Skeletal muscle tissue (tissue), 4 donors: ENCODE data around the gene CRTC1. TPM values are rescaled to one million over a fixed set of nuclear protein-coding genes. Genes with fewer than 3 reads are reported as not detected.
"Not testable (repeated sequence)": the region's sequence is repeated elsewhere in the genome, so short reads cannot be mapped to it uniquely, and the experiment has no call there.

Experiments used
- H3K27ac ChIP-seq: one replicate; pipeline ENCODE4 v1.7.0; 2013; ENCODE audit warnings: mild to moderate bottlenecking, low read depth, low read length, inconsistent platforms
- H3K27me3 ChIP-seq, 3 donors: one replicate each; pipeline ENCODE4 v1.7.0; 2013; ENCODE audit warnings: low read length in 3 of 3; ENCODE audit not compliant: control insufficient read depth in 3 of 3, insufficient read depth in 3 of 3
- H3K36me3 ChIP-seq, 3 donors: one replicate each; pipeline ENCODE4 v1.7.0; 2013; ENCODE audit warnings: low read length in 3 of 3; ENCODE audit not compliant: control insufficient read depth in 3 of 3, insufficient read depth in 3 of 3
- H3K4me1 ChIP-seq, 3 donors: one replicate each; pipeline ENCODE4 v1.7.0; 2013; ENCODE audit warnings: low read length in 3 of 3, mild to moderate bottlenecking in 3 of 3; ENCODE audit not compliant: control insufficient read depth in 3 of 3, insufficient read depth in 3 of 3
- H3K4me3 ChIP-seq, 3 donors: one replicate each; pipeline ENCODE4 v1.7.0; 2013; ENCODE audit warnings: low read length in 3 of 3
- H3K9ac ChIP-seq, 3 donors: one replicate each; pipeline ENCODE4 v1.7.0; 2013; ENCODE audit warnings: low read length in 3 of 3, mild to moderate bottlenecking in 3 of 3, moderate library complexity in 2 of 3, low read depth in 1 of 3
- H3K9me3 ChIP-seq, 3 donors: one replicate each; pipeline ENCODE4 v1.7.0; 2013; ENCODE audit warnings: low read length in 3 of 3; ENCODE audit not compliant: control insufficient read depth in 3 of 3
- total RNA-seq: library from RNA; depleted of rRNA; stranded (reverse); fragments of >200 nt; gene quantifications from one replicate; pipeline ENCODE4 v1.2.3, GENCODE V29; 2014
- donor health status: Osteomylitis.

CRTC1 gene
- total RNA-seq, 1 donor from 2014 or later = 3.1 TPM

DNA sequence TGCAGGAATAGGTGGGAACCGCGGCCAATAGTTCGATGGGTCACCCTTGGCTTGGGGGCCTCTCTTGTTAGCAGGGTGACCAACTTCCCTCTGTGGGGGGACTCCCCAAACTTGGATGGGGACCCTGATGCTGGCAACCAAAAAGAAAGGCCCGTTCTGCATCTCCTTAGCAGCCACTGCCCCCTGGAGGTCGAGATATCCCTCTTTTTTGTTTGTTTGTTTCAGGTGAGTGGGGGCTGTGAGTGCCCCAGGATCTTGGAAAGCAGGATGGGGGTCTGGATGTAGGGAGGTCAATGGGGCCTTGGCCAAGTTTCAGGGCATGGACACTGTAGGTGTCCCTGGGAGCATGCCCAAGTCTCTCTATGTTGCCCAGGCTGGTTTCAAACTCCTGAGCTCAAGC lies 7.7 kb upstream of the CRTC1 start:
- H3K27me3 ChIP-seq = no peaks in the 10 kb centered on the region
- no peak overlapping the region for H3K4me3 ChIP-seq
- peaks cover 47 to 54% (median 48%) of the 10 kb centered on the region in 3 donors for H3K4me1 ChIP-seq
- no peaks in the 10 kb centered on the region for H3K9me3 ChIP-seq
- no peak overlapping the region for H3K27ac ChIP-seq
- no peak overlapping the region for H3K9ac ChIP-seq
- H3K36me3 ChIP-seq = no peaks in the 10 kb centered on the region

DNA sequence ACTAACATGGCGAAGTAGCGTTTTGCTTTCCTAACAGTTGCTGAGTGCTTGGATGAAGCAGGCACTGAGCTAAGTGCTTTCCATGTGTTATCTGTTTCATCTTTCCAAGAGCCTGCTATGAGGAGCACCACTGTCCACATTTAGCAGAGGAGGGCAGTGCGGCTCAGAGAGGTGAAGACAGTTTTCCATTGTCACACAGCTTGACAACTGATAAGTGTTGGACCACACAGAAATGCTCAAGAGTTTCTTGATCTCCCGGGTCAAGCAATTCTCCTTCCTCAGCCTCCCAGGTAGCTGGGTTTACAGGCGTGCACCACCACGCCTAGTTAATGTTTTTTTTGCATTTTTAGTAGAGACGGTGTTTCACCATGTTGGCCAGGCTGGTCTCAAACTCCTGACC lies 6.8 kb upstream of the CRTC1 start:
- Histone ChIP-seq H3K27ac (no peak overlapping the region), H3K4me3 (no peak overlapping the region), H3K9ac (no peak overlapping the region), H3K36me3 (no peaks in the 10 kb centered on the region), H3K27me3 (no peaks in the 10 kb centered on the region), H3K9me3 (no peaks in the 10 kb centered on the region), H3K4me1 (peaks cover 40 to 46% (median 45%) of the 10 kb centered on the region in 3 donors)

DNA sequence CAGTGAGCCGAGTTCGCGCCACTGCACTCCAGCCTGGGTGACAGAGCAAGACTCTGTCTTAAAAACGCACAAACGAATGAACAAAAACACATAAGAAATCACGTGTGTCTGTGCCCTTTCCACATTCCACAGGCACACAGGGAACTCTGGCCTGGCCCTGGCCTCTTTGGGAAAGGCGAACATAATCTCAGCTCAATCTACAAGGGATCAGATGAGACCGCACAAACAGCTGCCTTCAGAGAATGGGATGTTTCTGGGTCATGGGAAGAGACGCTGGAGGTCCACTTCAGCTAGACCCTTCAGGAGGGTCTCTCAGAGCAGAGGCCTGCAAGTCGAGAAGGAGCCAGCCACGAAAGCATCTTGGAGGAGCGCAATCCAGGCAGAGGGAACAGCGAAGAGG lies 6.3 kb upstream of the CRTC1 start:
- Histone ChIP-seq H3K27ac (peak overlapping the region; percentile 78), H3K9me3 (no peaks in the 10 kb centered on the region), H3K27me3 (no peaks in the 10 kb centered on the region), H3K36me3 (no peaks in the 10 kb centered on the region), H3K9ac (peak overlapping the region in 1 of 3 donors; percentile 47), H3K4me1 (peaks cover 35 to 41% (median 41%) of the 10 kb centered on the region in 3 donors), H3K4me3 (no peak overlapping the region)

DNA sequence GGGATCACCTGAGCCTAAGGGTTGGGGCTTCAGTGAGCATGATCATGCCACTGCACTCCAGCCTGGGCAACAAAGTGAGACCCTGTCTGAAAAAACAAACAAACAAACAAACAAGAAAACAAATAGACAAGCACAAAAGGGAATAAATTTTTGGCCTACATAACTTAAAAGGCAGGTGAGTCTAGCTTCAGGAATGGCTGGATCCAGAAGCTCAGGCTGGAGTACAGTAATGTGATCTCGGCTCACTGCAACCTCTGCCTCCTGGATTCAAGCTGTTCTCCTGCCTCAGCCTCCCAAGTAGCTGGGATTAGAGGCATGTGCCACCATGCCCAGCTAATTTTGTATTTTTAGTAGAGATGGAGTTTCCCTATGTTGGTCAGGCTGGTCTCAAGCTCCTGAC lies 3.3 kb upstream of the CRTC1 start:
- not testable (repeated sequence) for H3K27me3 ChIP-seq, H3K9ac ChIP-seq, H3K9me3 ChIP-seq, H3K27ac ChIP-seq, H3K4me3 ChIP-seq, H3K36me3 ChIP-seq
- peaks cover 31 to 41% (median 35%) of the 10 kb centered on the region in 3 donors for H3K4me1 ChIP-seq

DNA sequence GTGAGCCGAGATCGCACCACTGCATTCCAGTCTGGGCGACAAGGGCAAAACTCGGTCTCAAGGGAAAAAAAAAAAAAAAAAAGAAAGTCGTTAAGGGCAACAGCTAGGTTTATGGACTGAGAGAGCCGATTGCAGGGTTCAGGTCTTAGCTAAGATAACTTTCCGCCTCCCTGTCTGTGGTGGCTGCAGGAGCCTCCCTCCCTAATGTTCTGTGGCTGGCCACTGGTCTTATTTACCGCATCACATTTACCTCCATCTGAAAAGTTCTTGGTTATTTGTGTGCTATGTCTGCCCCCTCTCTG lies 722 bp upstream of the CRTC1 start:
- peak overlapping the region; percentile 83 for H3K27ac ChIP-seq
- H3K9ac ChIP-seq = peak overlapping the region; percentile 73 to 88 (median 76)
- no peaks in the 10 kb centered on the region for H3K36me3 ChIP-seq
- no peaks in the 10 kb centered on the region for H3K9me3 ChIP-seq
- peaks cover 25 to 26% (median 25%) of the 10 kb centered on the region in 3 donors for H3K4me1 ChIP-seq
- H3K27me3 ChIP-seq = no peaks in the 10 kb centered on the region
- H3K4me3 ChIP-seq = peak overlapping the region; percentile 60 to 75 (median 74)

DNA sequence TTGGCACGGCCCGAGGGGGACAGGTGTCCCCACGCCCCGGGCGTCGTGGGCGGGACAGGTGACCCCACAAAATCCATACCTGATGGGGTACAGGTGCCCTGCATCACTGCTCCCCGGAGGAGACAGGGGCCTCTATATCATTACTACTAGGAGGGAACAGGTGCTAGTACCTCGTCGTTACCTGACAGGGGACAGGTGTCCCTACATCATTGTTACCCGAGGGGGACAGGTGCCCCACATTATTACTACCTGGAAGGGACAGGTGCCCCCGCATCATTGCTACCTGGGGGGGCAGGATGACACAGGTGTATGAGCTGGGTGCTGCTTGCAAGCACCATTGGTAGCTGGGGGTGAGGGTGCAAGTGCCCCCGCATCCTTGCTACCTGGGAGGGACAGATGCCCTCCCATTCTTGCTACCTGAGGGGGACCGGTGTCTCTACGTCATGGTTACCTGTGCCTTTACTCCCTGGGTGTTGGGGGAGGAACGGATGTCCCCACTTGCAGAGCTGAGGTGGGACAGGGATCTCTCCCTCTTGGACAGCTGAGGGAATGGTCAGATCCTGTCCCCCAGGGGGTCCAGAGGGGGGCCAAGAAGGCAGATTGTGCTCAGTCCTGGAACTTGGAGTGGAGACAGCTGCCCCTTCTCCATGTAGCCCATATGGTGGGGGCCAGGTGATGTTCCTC lies 620 bp downstream of the CRTC1 start:
- peak overlapping the region; percentile 72 to 90 (median 76) for H3K4me3 ChIP-seq
- H3K9me3 ChIP-seq = no peaks in the 10 kb centered on the region
- H3K4me1 ChIP-seq = peaks cover 16% of the 10 kb centered on the region in 3 donors
- peak overlapping the region; percentile 39 to 80 (median 75) for H3K9ac ChIP-seq
- H3K36me3 ChIP-seq = no peaks in the 10 kb centered on the region
- H3K27me3 ChIP-seq = no peaks in the 10 kb centered on the region
- no peak overlapping the region for H3K27ac ChIP-seq

DNA sequence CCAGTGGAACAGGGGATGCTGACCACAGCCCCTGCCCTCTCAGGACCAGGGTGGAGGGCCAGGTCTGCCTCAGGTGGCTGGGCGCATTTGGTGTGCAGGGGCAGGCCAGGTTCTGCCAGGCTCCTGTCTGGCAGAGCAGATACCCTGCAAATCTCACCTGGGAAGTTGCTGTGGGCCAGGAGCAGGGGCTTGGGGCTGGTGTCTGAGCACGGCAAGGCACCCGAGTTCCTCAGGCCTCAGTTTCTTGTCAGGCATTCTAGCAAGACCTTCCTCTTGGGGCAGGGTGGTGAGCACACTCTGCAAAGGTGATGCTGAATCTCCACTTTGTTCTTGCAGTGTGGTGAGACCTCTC lies 1.1 kb downstream of the CRTC1 start:
- no peak overlapping the region for H3K27ac ChIP-seq
- no peaks in the 10 kb centered on the region for H3K27me3 ChIP-seq
- peak overlapping the region in 2 of 3 donors; percentile 39 to 80 for H3K9ac ChIP-seq
- H3K4me1 ChIP-seq = peaks cover 16% of the 10 kb centered on the region in 3 donors
- H3K36me3 ChIP-seq = no peaks in the 10 kb centered on the region
- H3K9me3 ChIP-seq = no peaks in the 10 kb centered on the region
- H3K4me3 ChIP-seq = peak overlapping the region in 1 of 3 donors; percentile 90

DNA sequence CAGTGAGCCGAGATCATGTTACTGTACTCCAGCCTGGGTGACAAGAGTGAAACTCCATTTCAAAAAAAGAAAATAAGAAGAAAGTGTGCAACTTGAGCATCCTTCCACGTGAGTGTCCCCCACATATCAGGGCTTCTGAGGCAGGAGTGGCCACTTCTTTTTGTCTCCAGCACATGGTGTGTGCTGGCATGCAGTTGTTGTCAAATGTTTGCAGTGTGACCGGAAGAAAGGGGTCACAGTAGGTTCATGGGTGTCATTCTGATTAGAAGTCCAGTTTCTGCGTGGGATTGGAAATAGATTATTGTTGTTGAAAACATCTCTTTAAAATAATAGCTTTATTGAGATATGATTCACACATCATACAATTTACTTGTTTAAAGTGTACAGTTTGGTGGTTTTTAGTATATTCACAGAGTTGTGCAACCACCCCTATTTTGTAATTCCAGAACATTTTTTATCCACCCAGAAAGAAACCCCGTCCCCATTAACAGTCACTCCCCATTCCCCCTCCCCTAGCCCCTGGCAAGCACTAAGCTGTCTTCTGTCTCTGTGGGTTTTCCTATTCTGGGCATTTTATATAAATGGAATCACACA lies 2.2 kb downstream of the CRTC1 start:
- no peak overlapping the region for H3K27ac ChIP-seq
- peaks cover 16% of the 10 kb centered on the region in 3 donors for H3K4me1 ChIP-seq

DNA sequence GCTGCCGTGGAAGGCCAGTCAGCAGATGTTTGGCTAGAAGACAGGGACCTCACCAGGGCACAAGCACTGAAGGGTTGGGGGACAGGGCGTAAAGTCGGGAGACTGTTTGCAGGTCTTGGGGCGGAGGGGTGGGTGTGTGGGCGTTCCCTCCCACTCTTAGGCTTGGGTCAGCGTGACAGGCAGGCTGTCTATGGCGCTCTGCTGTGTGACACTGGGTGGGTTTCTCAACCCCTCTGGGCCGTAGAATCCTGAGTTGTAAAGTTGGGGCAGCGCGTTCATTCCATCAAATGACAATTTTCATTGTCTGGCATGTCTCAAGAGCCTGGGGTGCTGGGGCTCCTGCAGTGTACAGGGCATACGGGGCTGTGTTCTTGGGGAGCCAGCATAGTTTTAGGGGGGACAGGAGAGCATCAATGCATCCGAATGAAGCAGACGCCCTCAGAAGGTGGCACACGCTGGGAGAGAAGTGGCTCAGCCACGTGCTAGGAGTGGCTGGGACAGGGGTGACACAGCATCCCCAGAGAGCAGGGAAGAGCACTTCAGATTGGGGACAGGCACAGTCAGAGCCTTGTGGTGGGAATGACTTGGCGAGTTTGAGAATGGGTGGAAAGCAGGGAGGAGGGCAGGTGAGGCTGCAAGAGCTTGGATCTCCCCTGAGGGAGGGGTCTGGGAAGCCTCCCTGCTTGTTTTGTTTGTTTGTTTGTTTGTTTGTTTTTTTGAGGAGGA lies 4.4 kb downstream of the CRTC1 start:
- Histone ChIP-seq H3K27ac (no peak overlapping the region), H3K4me3 (no peak overlapping the region), H3K9ac (no peak overlapping the region), H3K4me1 (peaks cover 13 to 14% (median 13%) of the 10 kb centered on the region in 3 donors), H3K9me3 (no peaks in the 10 kb centered on the region), H3K27me3 (no peaks in the 10 kb centered on the region), H3K36me3 (no peaks in the 10 kb centered on the region)

More for the DNA sequence above, 2.2 kb downstream of the CRTC1 start:
- H3K4me3 ChIP-seq = no peak overlapping the region
- H3K9ac ChIP-seq = no peak overlapping the region
- no peaks in the 10 kb centered on the region for H3K36me3 ChIP-seq
- H3K9me3 ChIP-seq = no peaks in the 10 kb centered on the region
- H3K27me3 ChIP-seq = no peaks in the 10 kb centered on the region

DNA sequence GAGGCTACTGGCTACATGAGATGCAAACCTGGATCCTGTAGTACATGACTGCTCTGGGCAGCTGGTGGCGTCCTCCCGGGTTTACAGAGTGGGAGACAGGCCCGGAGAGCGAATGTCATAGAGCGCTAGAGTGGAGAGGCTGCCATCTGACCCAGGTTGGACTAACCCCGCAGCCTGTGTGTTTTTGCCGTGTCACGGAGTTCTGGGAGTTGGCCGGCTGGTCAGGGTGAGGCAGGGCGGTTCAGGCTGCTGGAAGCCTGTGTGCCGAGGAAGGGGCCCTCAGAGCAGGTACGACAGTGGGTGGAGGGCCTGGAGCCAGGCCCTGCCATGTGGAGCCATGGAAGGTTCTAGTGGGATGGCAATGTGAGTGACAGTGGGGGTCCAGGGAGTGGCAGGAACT lies 12.5 kb downstream of the CRTC1 start:
- H3K9ac ChIP-seq = no peak overlapping the region
- no peaks in the 10 kb centered on the region for H3K36me3 ChIP-seq
- peaks cover 16 to 46% (median 23%) of the 10 kb centered on the region in 3 donors for H3K4me1 ChIP-seq
- no peak overlapping the region for H3K27ac ChIP-seq
- H3K27me3 ChIP-seq = no peaks in the 10 kb centered on the region
- no peaks in the 10 kb centered on the region for H3K9me3 ChIP-seq
- H3K4me3 ChIP-seq = no peak overlapping the region
